Sigmoid colon (tissue), 4 donors: ENCODE measurements around the gene KAT8.

Experiments
- CTCF ChIP-seq, 4 experiments: fragments of 450-650 bp in 3 of 4; fragments of 200-600 bp in 1 of 4; IDR thresholded peaks; one replicate each; pipeline ENCODE4 v1.5.1; 2016 to 2019; ENCODE audit warnings: antibody characterized with exemption in 4 of 4, mild to moderate bottlenecking in 3 of 4, moderate library complexity in 2 of 4
- EP300 ChIP-seq, 4 donors: sonication (generic); formaldehyde crosslinking; IDR thresholded peaks; one replicate each; pipeline ENCODE4 v1.6.1; 2017; ENCODE audit warnings: antibody characterized with exemption in 4 of 4
- POLR2A ChIP-seq, 2 donors: fragments of 450-650 bp; IDR thresholded peaks; one replicate each; pipeline ENCODE4 v1.6.1; 2016; ENCODE audit warnings: antibody characterized with exemption in 2 of 2, mild to moderate bottlenecking in 2 of 2, moderate library complexity in 2 of 2

GRCh38 chr16:31099860-31100638 is 17.4 kb upstream of the KAT8 start:
- no peak for TF ChIP-seq CTCF (IDR thresholded peaks at IDR 0.05)
- no peak for TF ChIP-seq POLR2A (IDR thresholded peaks at IDR 0.05)
- TF ChIP-seq EP300 (IDR thresholded peaks at IDR 0.05) = no peak
